Cerebellar nuclear complex (tissue), 1 donor: Measurements from ENCODE around the gene MAGEA3.
"Not testable (repeated sequence)": the region's sequence is repeated elsewhere in the genome, so short reads cannot be mapped to it uniquely, and the experiment has no call there.

ENCODE experiments used
- DNase-seq, 2 experiments: peaks; one replicate each; lab custom pipeline; 2025; lab: John Stamatoyannopoulos, UW

Gene MAGEA3

DNA sequence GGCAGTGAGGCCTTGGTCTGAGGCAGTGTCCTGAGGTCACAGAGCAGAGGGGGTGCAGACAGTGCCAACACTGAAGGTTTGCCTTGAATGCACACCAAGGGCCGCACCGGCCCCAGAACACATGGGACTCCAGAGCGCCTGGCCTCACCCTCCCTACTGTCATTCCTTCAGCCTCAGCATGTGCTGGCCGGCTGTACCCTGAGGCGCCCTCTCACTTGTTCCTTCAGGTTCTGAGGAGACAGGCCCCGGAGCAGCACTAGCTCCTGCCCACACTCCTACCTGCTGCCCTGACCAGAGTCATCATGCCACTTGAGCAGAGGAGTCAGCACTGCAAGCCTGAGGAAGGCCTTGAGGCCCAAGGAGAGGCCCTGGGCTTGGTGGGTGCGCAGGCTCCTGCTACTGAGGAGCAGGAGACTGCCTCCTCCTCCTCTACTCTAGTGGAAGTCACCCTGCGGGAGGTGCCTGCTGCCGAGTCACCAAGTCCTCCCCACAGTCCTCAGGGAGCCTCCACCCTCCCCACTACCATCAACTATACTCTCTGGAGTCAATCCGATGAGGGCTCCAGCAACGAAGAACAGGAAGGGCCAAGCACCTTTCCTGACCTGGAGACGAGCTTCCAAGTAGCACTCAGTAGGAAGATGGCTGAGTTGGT lies 37.4 kb downstream of the MAGEA3 start:
- DNase-seq: no peak

DNA sequence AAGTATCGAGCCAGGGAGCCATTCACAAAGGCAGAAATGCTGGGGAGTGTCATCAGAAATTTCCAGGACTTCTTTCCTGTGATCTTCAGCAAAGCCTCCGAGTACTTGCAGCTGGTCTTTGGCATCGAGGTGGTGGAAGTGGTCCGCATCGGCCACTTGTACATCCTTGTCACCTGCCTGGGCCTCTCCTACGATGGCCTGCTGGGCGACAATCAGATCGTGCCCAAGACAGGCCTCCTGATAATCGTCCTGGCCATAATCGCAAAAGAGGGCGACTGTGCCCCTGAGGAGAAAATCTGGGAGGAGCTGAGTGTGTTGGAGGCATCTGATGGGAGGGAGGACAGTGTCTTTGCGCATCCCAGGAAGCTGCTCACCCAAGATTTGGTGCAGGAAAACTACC lies 37.9 kb downstream of the MAGEA3 start:
- DNase-seq: not testable (repeated sequence)

DNA sequence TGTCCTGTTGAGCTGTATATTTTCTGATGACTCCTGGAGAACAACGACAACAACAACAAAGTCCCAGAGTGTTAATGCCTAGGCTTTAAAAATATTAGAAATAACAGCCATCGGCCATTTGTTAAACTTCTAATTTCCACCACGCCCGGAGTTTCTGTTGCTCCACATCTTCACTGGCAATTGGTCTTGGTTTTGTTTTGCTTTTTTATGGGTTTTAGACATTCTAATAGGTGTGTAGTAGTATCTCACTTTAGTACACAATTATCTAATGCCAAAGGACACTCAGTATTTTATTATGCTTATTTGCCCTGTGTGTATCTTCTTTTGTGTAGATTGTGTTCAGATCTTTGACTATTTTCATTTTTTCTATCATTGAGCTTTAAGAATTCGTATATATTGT lies 40.0 kb downstream of the MAGEA3 start:
- no peak for DNase-seq
